ENCODE results near the gene ATP11A.

GRCh38 chr13:112813552-112813951 lies 123.7 kb downstream of the ATP11A start:
- TF ChIP-seq CTCF (IDR thresholded peaks at IDR 0.05), result no peak
- TF ChIP-seq POLR2A (IDR thresholded peaks at IDR 0.05), result no peak
